HG03457 (cell line): ENCODE measurements around the gene TMEM184A.

Experiments
- ATAC-seq: cut with Tn5 transposase; IDR thresholded peaks from one replicate; pipeline ENCODE4 v1.9.1; 2021; ENCODE audit warnings: moderate number of reproducible peaks; ENCODE audit not compliant: unreplicated experiment

Gene TMEM184A

DNA sequence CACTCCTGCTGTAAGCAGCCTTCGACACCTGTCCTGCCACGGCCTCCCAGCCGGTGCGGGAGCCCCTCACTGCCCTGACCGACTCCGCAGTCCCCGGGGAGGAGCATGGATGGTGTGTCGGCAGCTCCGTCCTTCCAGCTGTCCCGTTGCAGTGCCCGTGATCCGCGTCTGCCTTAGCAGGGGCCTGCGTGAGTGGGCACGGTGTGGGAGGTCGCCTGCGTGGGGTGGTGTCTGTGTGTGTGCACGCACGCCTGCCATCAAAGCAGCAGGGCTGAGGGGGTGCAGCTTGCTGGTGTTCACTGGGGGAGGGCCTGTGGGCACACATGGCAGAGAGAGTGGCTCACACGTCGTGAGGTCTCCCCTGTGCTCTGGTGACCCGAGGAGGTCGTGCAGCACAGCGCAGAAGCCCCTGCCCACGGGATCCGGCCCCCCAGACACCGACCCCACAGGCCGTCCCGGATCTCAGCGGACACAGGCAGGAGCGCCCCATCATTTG is 15.2 kb downstream of the TMEM184A start:
- no peak for ATAC-seq

DNA sequence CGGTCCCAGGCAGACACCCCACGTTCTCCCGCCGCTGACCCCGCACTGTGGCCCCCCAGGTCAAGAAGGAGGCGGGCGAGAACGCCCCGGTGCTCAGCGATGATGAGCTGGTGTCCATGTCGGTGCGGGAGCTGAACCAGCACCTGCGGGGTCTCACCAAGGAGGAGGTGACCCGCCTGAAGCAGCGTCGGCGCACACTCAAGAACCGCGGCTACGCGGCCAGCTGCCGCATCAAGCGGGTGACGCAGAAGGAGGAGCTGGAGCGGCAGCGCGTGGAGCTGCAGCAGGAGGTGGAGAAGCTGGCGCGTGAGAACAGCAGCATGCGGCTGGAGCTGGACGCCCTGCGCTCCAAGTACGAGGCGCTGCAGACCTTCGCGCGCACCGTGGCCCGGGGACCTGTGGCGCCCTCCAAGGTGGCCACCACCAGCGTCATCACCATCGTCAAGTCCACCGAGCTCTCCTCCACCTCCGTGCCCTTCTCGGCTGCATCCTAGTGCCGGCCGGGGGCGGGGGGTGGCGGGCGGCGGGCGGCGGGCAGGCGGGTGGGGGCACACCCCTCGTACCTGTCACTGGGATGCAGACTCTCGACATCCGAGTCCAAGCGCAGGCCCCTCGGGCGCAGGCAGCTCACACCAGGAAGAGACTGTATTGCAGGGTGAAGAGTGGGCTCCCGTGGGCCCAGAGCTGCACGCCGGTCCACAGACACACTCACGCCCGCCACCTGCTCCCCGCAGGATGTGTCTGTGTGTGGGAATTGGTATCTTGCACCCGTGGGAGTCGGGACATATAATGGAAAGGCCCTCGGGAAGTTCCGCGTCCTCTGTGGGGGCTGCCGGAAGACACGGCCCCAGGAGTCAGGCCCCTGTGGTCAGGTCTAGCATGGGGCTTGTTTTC is 15.9 kb downstream of the TMEM184A start:
- ATAC-seq, result no peak

- no peak for ATAC-seq
These were observed 16.7 kb downstream of the TMEM184A start for GRCh38 chr7:1539181-1539881.

GRCh38 chr7:1538544-1539180 is 17.3 kb downstream of the TMEM184A start:
- ATAC-seq, result no peak

GRCh38 chr7:1537535-1538412 is 18.2 kb downstream of the TMEM184A start:
- ATAC-seq, result no peak

GRCh38 chr7:1536743-1537534 is 19.1 kb downstream of the TMEM184A start:
- no peak for ATAC-seq

DNA sequence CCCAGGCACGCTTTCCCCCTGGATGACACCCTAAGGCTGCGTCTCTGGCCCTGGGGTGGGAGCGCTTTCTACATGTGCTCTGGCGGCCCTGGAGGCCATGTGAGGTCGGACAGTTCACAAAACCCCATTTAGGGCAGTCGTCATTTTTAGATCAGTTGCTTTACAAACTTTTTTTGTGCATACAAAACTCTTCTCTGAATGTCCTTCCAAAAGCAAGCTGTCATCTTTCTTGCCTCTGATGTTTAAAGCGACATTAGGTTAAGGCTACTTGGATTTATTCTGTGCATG is 19.6 kb downstream of the TMEM184A start:
- ATAC-seq, result no peak

GRCh38 chr7:1535701-1536454 is 20.1 kb downstream of the TMEM184A start:
- no peak for ATAC-seq

DNA sequence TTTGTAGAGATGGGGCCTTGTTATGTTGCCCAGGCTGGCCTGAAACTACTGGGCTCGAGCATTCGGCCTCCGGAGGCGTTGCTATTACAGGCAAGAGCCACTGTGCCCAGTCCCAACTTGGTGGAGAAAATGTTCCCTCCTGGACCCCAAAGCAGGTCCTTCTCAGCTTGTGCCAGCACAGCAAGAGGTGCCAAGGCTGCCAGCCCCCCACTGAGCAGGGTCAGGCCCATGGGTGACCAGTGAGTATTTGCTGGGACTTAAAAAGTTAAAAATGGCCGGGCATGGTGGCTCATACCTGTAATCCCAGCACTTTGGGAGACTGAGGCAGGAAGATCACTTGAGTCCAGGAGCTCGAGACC is 20.9 kb downstream of the TMEM184A start:
- ATAC-seq, result no peak

DNA sequence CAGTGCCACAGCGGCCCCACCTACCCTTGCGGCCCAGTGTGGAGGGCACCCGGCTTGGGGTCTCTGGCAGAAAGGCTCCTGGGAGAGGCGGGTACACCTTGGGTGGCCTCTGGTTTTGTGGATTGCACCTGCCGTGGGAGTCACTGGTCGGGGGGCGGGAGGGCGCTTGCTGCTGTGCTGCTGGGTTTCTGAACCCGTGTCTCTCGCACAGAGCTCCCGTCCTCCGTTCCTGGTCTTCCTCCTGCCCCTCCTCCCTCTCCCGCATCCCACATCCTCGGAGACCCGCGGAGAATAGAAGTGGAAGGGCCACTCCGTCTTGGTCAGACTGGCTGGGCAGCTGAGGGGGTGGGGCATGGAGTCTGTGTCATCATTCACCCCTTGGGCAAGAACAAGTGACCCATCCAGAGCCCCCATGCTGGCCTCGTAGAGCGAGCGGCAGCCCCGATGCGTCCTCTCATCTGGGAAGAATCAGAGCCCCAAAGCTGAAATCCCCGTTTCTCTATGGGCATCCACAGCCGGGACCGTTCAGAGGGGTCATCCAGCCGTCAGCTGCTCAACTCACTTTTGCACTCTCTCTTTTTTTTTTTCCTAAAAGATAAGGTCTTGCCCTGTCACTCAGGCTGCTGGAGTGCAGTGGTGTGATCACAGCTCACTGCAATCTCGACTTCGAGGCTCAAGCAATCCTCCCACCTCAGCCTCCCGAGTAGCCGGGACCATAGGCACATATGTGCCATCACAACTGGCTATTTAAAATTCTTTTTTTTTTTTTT is 21.5 kb downstream of the TMEM184A start:
- ATAC-seq, result no peak

GRCh38 chr7:1533547-1534329 is 22.3 kb downstream of the TMEM184A start:
- no peak for ATAC-seq

- no peak for ATAC-seq
These were observed 22.8 kb downstream of the TMEM184A start for GRCh38 chr7:1533255-1533546.

- no peak for ATAC-seq
These were observed 23.4 kb downstream of the TMEM184A start for GRCh38 chr7:1532456-1533254.

GRCh38 chr7:1531979-1532455 is 24.0 kb downstream of the TMEM184A start:
- no peak for ATAC-seq

- no peak for ATAC-seq
These were observed 24.6 kb downstream of the TMEM184A start for GRCh38 chr7:1531263-1531978.

- no peak for ATAC-seq
These were observed 25.1 kb downstream of the TMEM184A start for GRCh38 chr7:1530946-1531262.
